Type B pancreatic cell (in vitro differentiated cells): ENCODE results near the gene TULP4. TPM values are rescaled to one million over a fixed set of nuclear protein-coding genes. Genes with fewer than 3 reads are reported as not detected.
"Not testable (repeated sequence)": the region's sequence is repeated elsewhere in the genome, so short reads cannot be mapped to it uniquely, and the experiment has no call there.

Source experiments
- DNase-seq: peaks from one replicate; pipeline ENCODE4 v3.0.0; 2021; ENCODE audit warnings: mixed read lengths; ENCODE audit not compliant: unreplicated experiment; ENCODE audit errors: extremely low spot score
- H3K27ac Mint-ChIP-seq: 2 replicates; pipeline ENCODE4 v1.8.0; 2021; ENCODE audit warnings: mild to moderate bottlenecking, mixed read lengths
- H3K27me3 Mint-ChIP-seq: 2 replicates; pipeline ENCODE4 v1.8.0; 2021; ENCODE audit warnings: mixed read lengths
- H3K36me3 Mint-ChIP-seq: 2 replicates; pipeline ENCODE4 v1.8.0; 2021; ENCODE audit warnings: mixed read lengths
- H3K4me1 Mint-ChIP-seq: one replicate; pipeline ENCODE4 v1.8.0; 2021; ENCODE audit warnings: mixed read lengths; ENCODE audit not compliant: unreplicated experiment
- H3K4me3 Mint-ChIP-seq: 2 replicates; pipeline ENCODE4 v1.8.0; 2021; ENCODE audit warnings: mild to moderate bottlenecking, mixed read lengths
- H3K9me3 Mint-ChIP-seq: 2 replicates; pipeline ENCODE4 v1.8.0; 2021; ENCODE audit warnings: mixed read lengths
- CTCF ChIP-seq: fragments of 200-600 bp; sonication (generic); conservative IDR thresholded peaks from 2 replicates; pipeline ENCODE4 v1.5.0; 2021; ENCODE audit warnings: antibody characterized with exemption, mild to moderate bottlenecking
- total RNA-seq: library from RNA; stranded (reverse); gene quantifications from 2 replicates; pipeline ENCODE4 v1.2.1, GENCODE V29; 2021; ENCODE audit warnings: low replicate concordance

The TULP4 gene
- total RNA-seq, 1 donor from 2014 or later, result 109 TPM

GRCh38 chr6:158388727-158389126, 76.5 kb downstream of the TULP4 start:
- Mint-ChIP-seq H3K27ac (no peak overlapping the region), H3K36me3 (peaks cover 12% of the 10 kb centered on the region), H3K9me3 (peaks cover 7% of the 10 kb centered on the region), H3K4me1 (no peaks in the 10 kb centered on the region), H3K4me3 (no peak overlapping the region), H3K27me3 (no peaks in the 10 kb centered on the region)
- TF ChIP-seq CTCF, result no peak
- DNase-seq, result no peak

DNA sequence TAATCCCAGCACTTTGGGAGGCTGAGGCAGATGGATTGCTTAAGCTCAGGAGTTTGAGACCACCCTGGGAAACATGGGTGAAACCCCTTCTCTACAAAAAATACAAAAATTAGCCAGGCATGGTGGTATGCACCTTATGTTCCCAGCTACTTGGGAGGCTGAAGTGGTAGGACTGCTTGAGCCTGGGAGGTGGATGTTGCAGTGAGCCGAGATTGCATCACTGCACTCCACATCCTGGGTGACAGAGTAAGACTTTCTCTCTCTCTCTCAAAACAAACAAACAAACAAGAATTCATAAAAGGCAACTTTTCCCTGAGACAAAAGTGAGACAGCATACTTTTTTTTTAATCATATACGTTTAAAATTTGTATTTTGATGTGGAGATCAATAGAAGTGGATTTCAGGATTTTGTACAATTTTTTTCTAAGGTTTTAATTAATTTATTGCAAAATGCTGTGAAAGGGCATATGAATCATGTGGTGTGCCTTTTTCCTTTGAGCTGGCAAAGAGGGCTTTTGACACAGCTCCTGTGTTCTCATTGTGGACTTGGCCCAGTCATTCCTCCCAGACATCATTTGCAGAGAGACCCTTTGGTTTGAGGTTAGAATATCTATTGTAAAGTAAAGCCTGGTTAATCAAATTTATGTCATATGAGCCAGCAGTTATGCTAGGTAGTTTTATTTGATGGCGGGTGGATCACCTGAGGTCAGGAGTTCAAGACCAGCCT, 77.1 kb downstream of the TULP4 start:
- H3K36me3 Mint-ChIP-seq, result peaks cover 18% of the 10 kb centered on the region
- DNase-seq, result no peak
- H3K9me3 Mint-ChIP-seq, result peaks cover 13% of the 10 kb centered on the region
- no peaks in the 10 kb centered on the region for H3K4me1 Mint-ChIP-seq
- no peak overlapping the region for H3K27ac Mint-ChIP-seq
- no peak for TF ChIP-seq CTCF
- H3K4me3 Mint-ChIP-seq, result no peak overlapping the region
- H3K27me3 Mint-ChIP-seq, result no peaks in the 10 kb centered on the region

- Mint-ChIP-seq H3K27me3 (no peaks in the 10 kb centered on the region), H3K4me3 (no peak overlapping the region), H3K27ac (no peak overlapping the region), H3K36me3 (peaks cover 18% of the 10 kb centered on the region), H3K9me3 (peaks cover 13% of the 10 kb centered on the region), H3K4me1 (peaks cover 7% of the 10 kb centered on the region)
- no peak for TF ChIP-seq CTCF
- DNase-seq, result no peak
Observed at GRCh38 chr6:158391276-158391675, 79.0 kb downstream of the TULP4 start.

GRCh38 chr6:158391977-158392376, 79.7 kb downstream of the TULP4 start:
- H3K27ac Mint-ChIP-seq, H3K27me3 Mint-ChIP-seq, H3K4me3 Mint-ChIP-seq, H3K4me1 Mint-ChIP-seq, DNase-seq: not testable (repeated sequence)
- Mint-ChIP-seq H3K36me3 (peaks cover 18% of the 10 kb centered on the region), H3K9me3 (peaks cover 13% of the 10 kb centered on the region)

DNA sequence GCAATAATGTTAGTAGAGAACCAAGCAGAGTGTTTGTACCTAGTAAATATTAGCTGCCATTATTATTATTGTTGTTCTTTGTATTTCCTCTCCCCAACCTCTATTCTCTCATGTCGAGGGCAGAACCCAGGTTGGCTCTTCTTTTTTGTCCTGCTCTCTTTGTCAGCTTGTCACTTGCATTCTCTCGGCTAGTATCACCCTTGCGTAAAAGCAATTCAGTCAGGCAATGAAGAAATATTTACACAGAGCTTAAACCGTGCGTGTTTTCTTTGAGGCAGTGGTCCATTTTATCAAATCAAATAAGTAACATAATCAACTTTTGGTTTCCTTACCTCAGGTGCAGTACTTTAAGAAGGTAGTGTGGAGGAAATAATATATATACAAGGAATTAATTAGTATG, 83.9 kb downstream of the TULP4 start:
- H3K4me3 Mint-ChIP-seq, result no peak overlapping the region
- no peak for TF ChIP-seq CTCF
- H3K27me3 Mint-ChIP-seq, result no peaks in the 10 kb centered on the region
- H3K9me3 Mint-ChIP-seq, result peaks cover 8% of the 10 kb centered on the region
- peaks cover 20% of the 10 kb centered on the region for H3K36me3 Mint-ChIP-seq
- DNase-seq, result no peak
- peaks cover 17% of the 10 kb centered on the region for H3K4me1 Mint-ChIP-seq
- no peak overlapping the region for H3K27ac Mint-ChIP-seq

- Mint-ChIP-seq H3K9me3 (peaks cover 8% of the 10 kb centered on the region), H3K4me3 (no peak overlapping the region), H3K27me3 (no peaks in the 10 kb centered on the region), H3K27ac (no peak overlapping the region), H3K4me1 (peaks cover 17% of the 10 kb centered on the region), H3K36me3 (peaks cover 15% of the 10 kb centered on the region)
- DNase-seq, result no peak
- TF ChIP-seq CTCF, result no peak
Observed at GRCh38 chr6:158397578-158397977, 85.3 kb downstream of the TULP4 start.
